GM23338 (cell line): ENCODE data around the gene TOMM40.

ENCODE experiments used
- EZH2 ChIP-seq: fragments of 200-600 bp; sonication (generic); IDR thresholded peaks from one replicate; pipeline ENCODE4 v1.8.0; 2017; ENCODE audit warnings: antibody characterized with exemption, mild to moderate bottlenecking, low read depth; ENCODE audit not compliant: unreplicated experiment
- JUNB ChIP-seq: IDR thresholded peaks from one replicate; pipeline ENCODE4 v1.6.1; 2016; ENCODE audit warnings: antibody characterized with exemption; ENCODE audit not compliant: unreplicated experiment
- TF ChIP-seq, protein P1 (sequence below), 2 experiments: fragments of 200-600 bp in 1 of 2; sonication (generic) in 1 of 2; conservative IDR thresholded peaks; 2 replicates each; pipeline versions ENCODE4 v1.5.1 to v1.6.1; 2016 to 2017; ENCODE audit warnings: antibody characterized with exemption in 2 of 2, low read depth in 2 of 2, mild to moderate bottlenecking in 2 of 2, moderate library complexity in 1 of 2

DNA sequence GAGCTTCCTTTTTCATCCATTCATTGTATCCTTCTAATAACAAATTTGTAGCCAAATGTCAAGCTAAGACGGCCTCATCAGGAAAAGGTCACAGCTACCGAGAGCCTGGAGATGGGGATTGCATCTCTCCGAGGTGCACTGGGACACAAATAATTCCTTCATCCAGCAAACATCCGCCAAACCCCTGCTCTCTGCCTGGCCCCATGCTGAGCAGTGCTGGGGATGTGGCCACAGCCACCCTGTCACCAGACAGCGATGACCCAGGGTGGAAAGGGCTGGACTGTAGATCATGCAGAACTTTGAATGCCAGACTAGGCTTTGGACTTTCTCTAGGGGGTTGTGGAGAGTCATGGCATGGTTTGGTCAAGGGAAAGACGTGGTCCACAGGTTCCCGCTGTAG, 1.9 kb downstream of the TOMM40 start:
- TF ChIP-seq, protein P1, sequence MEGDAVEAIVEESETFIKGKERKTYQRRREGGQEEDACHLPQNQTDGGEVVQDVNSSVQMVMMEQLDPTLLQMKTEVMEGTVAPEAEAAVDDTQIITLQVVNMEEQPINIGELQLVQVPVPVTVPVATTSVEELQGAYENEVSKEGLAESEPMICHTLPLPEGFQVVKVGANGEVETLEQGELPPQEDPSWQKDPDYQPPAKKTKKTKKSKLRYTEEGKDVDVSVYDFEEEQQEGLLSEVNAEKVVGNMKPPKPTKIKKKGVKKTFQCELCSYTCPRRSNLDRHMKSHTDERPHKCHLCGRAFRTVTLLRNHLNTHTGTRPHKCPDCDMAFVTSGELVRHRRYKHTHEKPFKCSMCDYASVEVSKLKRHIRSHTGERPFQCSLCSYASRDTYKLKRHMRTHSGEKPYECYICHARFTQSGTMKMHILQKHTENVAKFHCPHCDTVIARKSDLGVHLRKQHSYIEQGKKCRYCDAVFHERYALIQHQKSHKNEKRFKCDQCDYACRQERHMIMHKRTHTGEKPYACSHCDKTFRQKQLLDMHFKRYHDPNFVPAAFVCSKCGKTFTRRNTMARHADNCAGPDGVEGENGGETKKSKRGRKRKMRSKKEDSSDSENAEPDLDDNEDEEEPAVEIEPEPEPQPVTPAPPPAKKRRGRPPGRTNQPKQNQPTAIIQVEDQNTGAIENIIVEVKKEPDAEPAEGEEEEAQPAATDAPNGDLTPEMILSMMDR (conservative IDR thresholded peaks at IDR 0.05; ENCODE audit: low read depth in 2 of 2): no peak
- TF ChIP-seq JUNB (no peak), EZH2 (no peak)
